Measurements from ENCODE around the gene CIDEB. TPM values are rescaled to one million over a fixed set of nuclear protein-coding genes. Genes with fewer than 3 reads are reported as not detected.
A peak's percentile ranks its signal among the peaks of the same experiment; 100 is the strongest.
"Not testable (repeated sequence)": the region's sequence is repeated elsewhere in the genome, so short reads cannot be mapped to it uniquely, and the experiment has no call there.

CIDEB gene
- total RNA-seq (10 to 100 TPM; 14.5 to 16.8 TPM), total RNA-seq (12.1 to 12.6 reads per million in 2 donors)

GRCh38 chr14:24307575-24308341, at the start of gene CIDEB:
TSS of gene CIDEB (minus strand) at chr14:24307977. CDS start at chr14:24307858, 119 bp downstream.
- peaks cover 38% of the 10 kb centered on the region for H3K4me1 Mint-ChIP-seq
- DNase-seq, result peak; percentile 27 to 49 (median 32)
- peak; percentile 21 for ATAC-seq
- H3K27me3 Mint-ChIP-seq, result no peaks in the 10 kb centered on the region
- no peaks in the 10 kb centered on the region for H3K9me3 ChIP-seq (ENCODE audit: control insufficient read depth, low read length, poor library complexity, severe bottlenecking)
- H3K36me3 Mint-ChIP-seq (ENCODE audit: low read depth), result peaks cover 17% of the 10 kb centered on the region
- peak within 1 kb of the TSS; percentile 68 for H3K4me3 Mint-ChIP-seq
- H3K27ac Mint-ChIP-seq, result peak within 1 kb of the TSS; percentile 91

DNA sequence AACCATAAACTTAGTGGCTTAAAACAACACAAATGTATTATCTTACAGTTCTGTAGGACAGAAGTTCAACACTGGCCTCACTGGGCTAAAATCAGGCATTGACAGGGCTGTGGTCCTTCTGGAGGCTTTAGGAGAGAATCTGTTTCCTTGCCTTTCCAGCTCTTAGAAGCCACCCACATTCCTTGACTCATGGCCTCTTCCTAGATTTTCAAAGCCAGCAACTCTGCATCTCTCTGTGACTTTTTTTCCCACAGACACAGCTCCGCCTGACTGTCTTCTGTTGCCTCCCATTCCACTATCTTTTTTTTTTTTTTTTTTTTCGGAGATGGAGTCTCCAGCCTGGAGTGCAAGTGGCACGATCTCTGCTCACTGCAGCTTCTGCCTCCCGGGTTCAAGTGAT, 48.4 kb upstream of the CIDEB start:
- H3K27me3 Mint-ChIP-seq, result peaks cover 44% of the 10 kb centered on the region
- no peak for ATAC-seq
- DNase-seq, result no peak
- peaks cover 2% of the 10 kb centered on the region for H3K36me3 Mint-ChIP-seq (ENCODE audit: low read depth)
- H3K9me3 ChIP-seq (ENCODE audit: control insufficient read depth, low read length, poor library complexity, severe bottlenecking), result no peaks in the 10 kb centered on the region
- H3K27ac Mint-ChIP-seq, result no peak overlapping the region
- H3K4me3 Mint-ChIP-seq, result no peak overlapping the region
- peaks cover 5% of the 10 kb centered on the region for H3K4me1 Mint-ChIP-seq

DNA sequence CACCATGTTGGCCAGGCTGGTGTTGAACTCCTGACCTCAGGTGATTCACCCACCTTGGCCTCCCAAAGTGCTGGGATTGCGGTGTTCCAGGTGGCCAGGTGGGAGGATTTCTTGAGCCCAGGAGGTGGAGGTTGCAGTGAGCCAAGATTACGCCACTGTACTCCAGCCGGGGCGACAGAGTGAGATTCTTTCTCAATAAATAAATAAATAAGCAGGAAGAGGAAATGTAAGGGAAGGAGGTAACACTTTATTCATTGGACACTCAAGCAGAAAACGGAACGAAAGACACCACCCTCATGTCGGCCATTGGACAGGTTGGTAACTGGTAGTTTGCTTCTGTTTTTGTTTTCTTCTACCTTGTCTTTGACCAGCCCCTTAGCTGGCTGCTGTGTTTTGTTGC, 47.2 kb upstream of the CIDEB start:
- Mint-ChIP-seq H3K36me3 (ENCODE audit: low read depth) (peaks cover 3% of the 10 kb centered on the region), H3K4me1 (peaks cover 5% of the 10 kb centered on the region), H3K4me3 (no peak overlapping the region), H3K27me3 (peaks cover 49% of the 10 kb centered on the region), H3K27ac (no peak overlapping the region)
- DNase-seq, result no peak
- ATAC-seq, result no peak
- no peaks in the 10 kb centered on the region for H3K9me3 ChIP-seq (ENCODE audit: control insufficient read depth, low read length, poor library complexity, severe bottlenecking)

DNA sequence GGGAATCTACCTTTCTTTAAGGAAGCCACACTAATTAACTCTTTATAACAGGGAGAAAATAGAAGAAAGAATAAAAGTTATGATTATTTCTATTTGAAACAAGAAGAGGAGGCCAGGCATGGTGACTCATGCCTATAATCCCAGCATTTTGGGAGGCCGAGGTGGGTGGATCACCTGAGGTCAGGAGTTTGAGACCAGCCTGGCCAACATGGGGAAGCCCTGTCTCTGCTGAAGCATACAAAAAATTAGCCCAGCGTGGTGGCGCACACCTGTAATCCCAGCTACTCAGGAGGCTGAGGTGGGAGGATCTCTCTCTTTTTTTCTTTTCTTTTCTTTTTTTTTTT, 46.7 kb upstream of the CIDEB start:
- H3K4me1 Mint-ChIP-seq; H3K9me3 ChIP-seq (ENCODE audit: control insufficient read depth, low read length, poor library complexity, severe bottlenecking); H3K36me3 Mint-ChIP-seq (ENCODE audit: low read depth); H3K4me3 Mint-ChIP-seq; DNase-seq; ATAC-seq; H3K27ac Mint-ChIP-seq: not testable (repeated sequence)
- H3K27me3 Mint-ChIP-seq, result peaks cover 50% of the 10 kb centered on the region

DNA sequence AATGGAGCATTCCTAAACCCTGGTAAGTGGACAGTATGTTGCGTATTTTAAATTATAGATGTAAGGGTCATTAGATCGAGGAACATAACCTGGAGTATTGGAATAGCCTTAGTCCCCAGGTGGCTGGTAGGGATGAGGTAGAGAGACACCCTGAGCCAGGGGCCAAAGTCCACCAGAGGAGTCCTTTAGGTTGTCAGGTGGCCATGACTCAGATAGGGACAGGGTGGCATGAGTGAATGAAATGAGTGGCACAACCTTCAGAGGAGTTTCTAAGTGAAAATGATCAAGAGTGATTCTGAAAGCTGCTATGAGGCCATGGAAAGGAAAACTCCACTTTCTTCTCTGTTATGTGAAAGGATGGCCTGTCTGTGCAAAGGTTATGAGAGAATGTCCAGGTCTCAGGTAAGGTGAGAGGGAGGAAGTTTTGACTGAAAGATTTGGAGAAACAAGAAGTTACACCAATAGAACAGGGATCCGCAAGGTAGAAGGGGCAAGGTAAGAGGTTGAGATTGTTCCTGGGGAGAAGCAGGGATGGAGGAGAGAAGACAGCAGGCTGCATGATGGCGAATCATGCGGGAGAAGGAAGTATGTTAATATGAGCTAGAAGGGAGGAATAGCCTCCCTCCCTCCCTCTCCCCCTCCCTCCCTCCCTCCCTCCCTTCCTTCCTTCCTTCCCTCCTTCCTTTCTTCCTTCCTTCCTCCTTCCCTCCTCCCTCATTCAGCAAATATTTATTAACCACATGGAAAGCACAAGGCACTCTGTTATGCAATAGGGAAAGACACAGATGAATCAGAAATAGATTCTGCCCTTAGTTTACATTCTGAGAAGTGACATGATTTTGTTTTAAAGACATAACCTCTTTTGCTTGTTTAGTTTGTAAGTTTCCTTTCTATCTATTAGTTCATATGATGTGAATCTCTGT, 46.0 kb upstream of the CIDEB start:
- Mint-ChIP-seq H3K36me3 (ENCODE audit: low read depth) (peaks cover 10% of the 10 kb centered on the region), H3K4me3 (no peak overlapping the region), H3K4me1 (peaks cover 5% of the 10 kb centered on the region), H3K27me3 (peaks cover 56% of the 10 kb centered on the region), H3K27ac (peak overlapping the region; percentile 57)
- no peak for DNase-seq
- H3K9me3 ChIP-seq (ENCODE audit: control insufficient read depth, low read length, poor library complexity, severe bottlenecking), result no peaks in the 10 kb centered on the region
- ATAC-seq, result no peak

DNA sequence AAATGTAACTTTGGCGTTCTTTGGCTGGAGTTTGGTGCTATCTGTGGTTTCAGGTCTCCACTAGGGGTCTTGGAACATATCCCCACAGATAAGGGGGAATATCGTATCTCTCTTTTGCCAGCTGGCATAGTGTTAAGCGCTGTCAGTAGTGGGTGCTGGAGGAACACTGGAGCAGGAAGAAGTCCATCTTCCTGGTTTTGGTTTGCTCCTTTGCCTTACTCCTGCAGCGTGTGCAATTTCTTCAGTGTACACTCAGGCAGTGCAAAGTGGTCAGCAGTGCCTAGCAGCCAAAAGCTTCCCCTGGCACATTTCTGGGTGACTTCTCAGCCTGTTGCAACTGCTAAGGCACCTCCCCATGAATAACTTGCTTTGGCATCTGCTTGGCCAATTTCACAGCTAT, 43.7 kb upstream of the CIDEB start:
- no peak overlapping the region for H3K27ac Mint-ChIP-seq
- H3K4me3 Mint-ChIP-seq, result no peak overlapping the region
- ATAC-seq (no peak), DNase-seq (no peak)
- peaks cover 72% of the 10 kb centered on the region for H3K27me3 Mint-ChIP-seq
- H3K36me3 Mint-ChIP-seq (ENCODE audit: low read depth), result peaks cover 10% of the 10 kb centered on the region
- peaks cover 5% of the 10 kb centered on the region for H3K4me1 Mint-ChIP-seq
- H3K9me3 ChIP-seq (ENCODE audit: control insufficient read depth, low read length, poor library complexity, severe bottlenecking), result no peaks in the 10 kb centered on the region

DNA sequence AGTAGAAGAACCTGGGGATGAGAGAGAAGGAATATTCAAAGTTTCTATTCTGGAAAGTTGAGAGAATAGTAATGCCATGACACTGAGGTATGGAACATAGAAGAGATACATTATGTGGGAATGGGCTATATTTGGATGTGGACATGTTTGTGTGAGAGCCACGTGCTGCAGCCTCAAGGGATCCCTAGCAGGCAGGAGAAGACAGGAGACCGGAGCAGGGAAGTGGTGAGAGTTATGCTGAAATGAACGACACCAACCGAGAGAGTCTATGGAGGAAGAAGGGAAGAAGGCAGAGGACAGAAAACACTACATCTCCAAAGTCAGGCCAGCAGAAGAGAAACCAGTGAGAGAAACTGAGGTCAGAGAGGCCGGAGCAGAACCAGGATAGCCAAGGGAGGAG, 42.0 kb upstream of the CIDEB start:
- Mint-ChIP-seq H3K4me3 (no peak overlapping the region), H3K27me3 (peaks cover 85% of the 10 kb centered on the region), H3K36me3 (ENCODE audit: low read depth) (peaks cover 10% of the 10 kb centered on the region), H3K27ac (no peak overlapping the region), H3K4me1 (peaks cover 5% of the 10 kb centered on the region)
- H3K9me3 ChIP-seq (ENCODE audit: control insufficient read depth, low read length, poor library complexity, severe bottlenecking), result no peaks in the 10 kb centered on the region
- DNase-seq, result no peak
- no peak for ATAC-seq

DNA sequence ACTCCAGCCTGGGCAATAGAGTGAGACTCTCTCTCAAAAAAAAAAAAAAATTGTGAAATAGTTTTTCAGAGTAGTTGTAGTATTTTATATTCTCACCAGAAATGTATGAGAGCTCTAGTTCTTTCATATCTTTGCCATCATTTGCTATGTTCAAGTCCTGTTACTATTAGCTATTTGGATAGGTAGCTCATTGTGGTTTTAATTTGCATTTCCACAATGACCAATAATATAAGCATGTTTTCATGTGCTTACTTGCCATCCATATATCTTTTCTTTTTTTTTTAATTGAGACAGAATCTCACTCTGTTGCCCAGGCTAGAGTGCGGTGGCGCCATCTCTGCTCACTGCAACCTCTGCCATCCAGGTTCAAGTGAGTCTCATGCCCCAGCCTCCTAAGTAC, 40.4 kb upstream of the CIDEB start:
- no peaks in the 10 kb centered on the region for H3K4me1 Mint-ChIP-seq
- no peak overlapping the region for H3K27ac Mint-ChIP-seq
- peaks cover 82% of the 10 kb centered on the region for H3K27me3 Mint-ChIP-seq
- ATAC-seq, result no peak
- H3K36me3 Mint-ChIP-seq (ENCODE audit: low read depth), result peaks cover 10% of the 10 kb centered on the region
- no peak for DNase-seq
- H3K4me3 Mint-ChIP-seq, result no peak overlapping the region
- no peaks in the 10 kb centered on the region for H3K9me3 ChIP-seq (ENCODE audit: control insufficient read depth, low read length, poor library complexity, severe bottlenecking)

DNA sequence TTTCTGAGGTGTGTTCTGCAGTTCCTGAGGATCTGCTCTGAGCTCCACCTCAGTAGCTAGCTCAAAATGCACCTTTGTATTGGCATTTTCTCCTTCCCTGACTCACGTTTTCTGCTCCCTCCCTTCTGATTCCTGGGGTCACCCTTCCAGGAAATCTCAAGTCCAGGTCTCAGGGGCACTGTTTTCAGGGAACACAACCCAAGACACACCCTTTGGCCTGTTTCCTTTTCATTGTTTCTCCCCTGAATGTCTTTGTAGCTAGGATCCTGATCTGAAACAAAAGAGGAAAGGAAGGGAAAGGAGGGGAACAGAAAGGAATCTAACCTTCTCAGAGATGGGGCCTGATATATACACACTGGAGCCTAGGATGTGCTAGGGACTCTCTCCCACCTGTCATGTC, 39.4 kb upstream of the CIDEB start:
- H3K9me3 ChIP-seq (ENCODE audit: control insufficient read depth, low read length, poor library complexity, severe bottlenecking), result no peaks in the 10 kb centered on the region
- Mint-ChIP-seq H3K4me3 (no peak overlapping the region), H3K27ac (no peak overlapping the region), H3K36me3 (ENCODE audit: low read depth) (peaks cover 10% of the 10 kb centered on the region), H3K4me1 (no peaks in the 10 kb centered on the region), H3K27me3 (peaks cover 80% of the 10 kb centered on the region)
- no peak for ATAC-seq
- DNase-seq, result no peak

GRCh38 chr14:24343795-24344660, 36.3 kb upstream of the CIDEB start:
- ATAC-seq (no peak), DNase-seq (no peak)
- no peak overlapping the region for H3K27ac Mint-ChIP-seq
- peaks cover 2% of the 10 kb centered on the region for H3K36me3 Mint-ChIP-seq (ENCODE audit: low read depth)
- H3K4me3 Mint-ChIP-seq, result no peak overlapping the region
- H3K27me3 Mint-ChIP-seq, result peaks cover 49% of the 10 kb centered on the region
- H3K4me1 Mint-ChIP-seq, result peaks cover 8% of the 10 kb centered on the region
- no peaks in the 10 kb centered on the region for H3K9me3 ChIP-seq (ENCODE audit: control insufficient read depth, low read length, poor library complexity, severe bottlenecking)

- H3K4me1 Mint-ChIP-seq, result peaks cover 16% of the 10 kb centered on the region
- H3K9me3 ChIP-seq (ENCODE audit: control insufficient read depth, low read length, poor library complexity, severe bottlenecking), result no peaks in the 10 kb centered on the region
- ATAC-seq, result no peak
- no peak overlapping the region for H3K27ac Mint-ChIP-seq
- peaks cover 2% of the 10 kb centered on the region for H3K36me3 Mint-ChIP-seq (ENCODE audit: low read depth)
- H3K4me3 Mint-ChIP-seq, result no peak overlapping the region
- DNase-seq, result no peak
- peaks cover 40% of the 10 kb centered on the region for H3K27me3 Mint-ChIP-seq
Measured at GRCh38 chr14:24342889-24343288, 35.1 kb upstream of the CIDEB start.

DNA sequence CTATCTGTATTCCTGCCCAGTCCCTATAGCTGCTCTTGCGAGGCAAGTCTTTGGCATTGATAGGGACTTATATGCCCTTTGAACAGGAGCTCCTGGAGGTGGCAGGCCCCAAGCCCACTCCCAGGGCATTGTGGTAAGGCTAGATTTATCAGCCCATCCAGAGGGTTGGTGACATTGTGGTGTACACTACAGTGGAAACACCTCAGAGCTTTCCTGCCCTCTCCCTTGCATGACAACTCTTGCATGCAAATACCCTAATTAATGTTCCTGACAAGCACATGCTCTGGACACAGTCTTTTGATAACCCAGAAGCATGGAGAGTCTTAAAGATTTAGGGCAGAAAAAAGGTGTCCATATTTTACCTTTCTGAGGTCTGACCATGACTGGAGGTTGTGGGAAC, 32.8 kb upstream of the CIDEB start:
- no peak for ATAC-seq
- Mint-ChIP-seq H3K27me3 (peaks cover 26% of the 10 kb centered on the region), H3K4me3 (no peak overlapping the region), H3K4me1 (peaks cover 21% of the 10 kb centered on the region), H3K36me3 (ENCODE audit: low read depth) (peaks cover 7% of the 10 kb centered on the region), H3K27ac (no peak overlapping the region)
- no peak for DNase-seq
- H3K9me3 ChIP-seq (ENCODE audit: control insufficient read depth, low read length, poor library complexity, severe bottlenecking), result no peaks in the 10 kb centered on the region

Measured in T-helper 17 cell (primary cell).